ENCODE data around the gene NUDT4B.
"Not testable (repeated sequence)": the region's sequence is repeated elsewhere in the genome, so short reads cannot be mapped to it uniquely, and the experiment has no call there.

The NUDT4B gene

GRCh38 chr1:148774102-148774501 lies 25.5 kb downstream of the NUDT4B start:
- not testable (repeated sequence) for H3K4me3 ChIP-seq (replicated peaks; ENCODE audit: low read depth, low read length); DNase-seq (ENCODE audit: extremely low read depth, low read depth)

DNA sequence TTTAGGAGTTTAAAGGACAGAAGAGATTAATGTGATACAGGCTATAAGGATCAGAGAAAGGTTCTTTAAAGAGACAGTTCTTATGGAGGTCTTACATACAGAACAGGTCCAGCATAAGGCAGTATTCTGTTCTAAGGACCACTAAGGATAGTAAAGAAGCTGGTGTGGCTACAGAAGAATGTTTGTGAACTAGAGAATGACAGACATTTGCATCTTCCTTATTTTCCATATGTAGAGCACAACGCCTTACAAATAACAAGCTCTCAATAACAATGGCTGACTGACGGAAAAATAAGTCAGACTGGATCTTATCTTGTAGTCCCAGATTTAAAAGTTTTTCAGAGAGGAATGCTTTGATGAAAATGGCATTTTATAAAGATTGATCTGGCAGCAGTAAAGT lies 26.7 kb downstream of the NUDT4B start:
- not testable (repeated sequence) for H3K4me3 ChIP-seq (replicated peaks; ENCODE audit: low read depth, low read length); DNase-seq (ENCODE audit: extremely low read depth, low read depth)

- not testable (repeated sequence) for H3K4me3 ChIP-seq (replicated peaks; ENCODE audit: low read depth, low read length); DNase-seq (ENCODE audit: extremely low read depth, low read depth)
Observed at GRCh38 chr1:148777649-148778048, 29.1 kb downstream of the NUDT4B start.

DNA sequence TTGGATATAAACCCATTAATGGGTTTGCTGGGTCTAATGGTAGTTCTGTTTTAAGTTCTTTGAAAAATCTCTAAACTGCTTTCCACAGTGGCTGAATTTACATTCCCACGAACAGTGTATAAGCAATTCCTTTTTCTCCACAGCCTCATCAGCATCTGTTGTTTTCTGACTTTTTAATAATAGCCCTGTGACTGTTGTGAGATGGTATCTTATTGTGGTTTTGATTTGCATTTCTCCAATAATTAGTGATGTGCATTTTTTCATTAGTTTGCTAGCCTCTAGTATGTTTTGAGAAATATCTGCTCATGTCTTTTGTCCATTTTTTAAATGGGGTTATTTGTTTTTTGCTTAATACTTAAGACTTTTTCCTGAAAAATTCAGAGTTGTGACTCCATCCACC lies 31.8 kb downstream of the NUDT4B start:
- not testable (repeated sequence) for H3K4me3 ChIP-seq (replicated peaks; ENCODE audit: low read depth, low read length); DNase-seq (ENCODE audit: extremely low read depth, low read depth)

DNA sequence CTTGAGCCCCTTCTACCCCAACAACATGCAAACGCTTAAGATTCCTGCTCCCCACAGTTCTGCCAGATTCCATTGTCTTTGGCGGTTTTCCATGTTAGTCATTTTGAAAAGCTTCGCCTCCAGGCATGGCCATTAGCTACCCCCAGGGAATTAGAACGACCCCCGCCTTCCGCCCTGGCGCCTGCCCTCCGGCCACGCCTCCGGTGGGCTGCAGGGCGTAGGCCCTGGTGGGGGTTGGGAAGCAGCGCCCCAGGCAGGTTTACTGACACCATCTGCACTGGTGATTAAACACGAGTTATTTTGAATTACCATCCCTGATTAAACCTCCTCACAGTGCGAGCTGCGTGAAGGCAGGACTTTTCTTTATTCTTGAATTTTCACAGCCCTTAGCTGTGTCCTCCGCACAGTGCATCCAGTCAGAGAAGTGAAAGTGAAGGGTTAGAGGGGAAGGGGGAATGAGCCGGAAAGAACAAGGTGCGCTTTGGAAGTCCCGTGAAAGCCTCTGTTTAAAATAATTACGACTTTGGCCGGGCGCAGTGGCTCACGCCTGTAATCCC lies 43.0 kb downstream of the NUDT4B start:
- H3K4me3 ChIP-seq (replicated peaks; ENCODE audit: low read depth, low read length); DNase-seq (ENCODE audit: extremely low read depth, low read depth): not testable (repeated sequence)

GRCh38 chr1:148793762-148794332 lies 45.3 kb downstream of the NUDT4B start:
- DNase-seq (ENCODE audit: extremely low read depth, low read depth); H3K4me3 ChIP-seq (replicated peaks; ENCODE audit: low read depth, low read length): not testable (repeated sequence)

Measured in HFF-Myc (cell line).